Measurements from ENCODE around the gene SMYD3. TPM values are rescaled to one million over a fixed set of nuclear protein-coding genes. Genes with fewer than 3 reads are reported as not detected.

SMYD3 gene
- total and polyA plus RNA-seq, 12 donors = 13.5 to 78.2 (median 26.8) TPM

- no peak for DNase-seq
- no peak for TF ChIP-seq POLR2A (IDR thresholded peaks at IDR 0.05)
- no peak for TF ChIP-seq CTCF (IDR thresholded peaks at IDR 0.05)
- Histone ChIP-seq H3K36me3 (replicated peaks in 1 of 2) (no peaks in the 10 kb centered on the region), H3K4me1 (replicated peaks in 1 of 2) (no peaks in the 10 kb centered on the region), H3K4me3 (no peak overlapping the region), H3K27me3 (no peaks in the 10 kb centered on the region), H3K9me3 (replicated peaks in 1 of 3) (no peaks in the 10 kb centered on the region), H3K27ac (no peak overlapping the region)
- intact Hi-C loops (cut with DNase I) = no loop called here
- WGBS, 4 donors = 93 to 97% (median 96%) methylated on average over 8 of the region's 8 CpGs
These were observed 337.6 kb downstream of the SMYD3 start for GRCh38 chr1:246169486-246169885.

GRCh38 chr1:246169019-246169418, 338.1 kb downstream of the SMYD3 start:
- H3K27ac ChIP-seq = no peak overlapping the region
- H3K36me3 ChIP-seq (replicated peaks in 1 of 2) = no peaks in the 10 kb centered on the region
- H3K9me3 ChIP-seq (replicated peaks in 1 of 3) = no peaks in the 10 kb centered on the region
- TF ChIP-seq CTCF (IDR thresholded peaks at IDR 0.05) (no peak), POLR2A (IDR thresholded peaks at IDR 0.05) (no peak)
- intact Hi-C loops (cut with DNase I) = no loop called here
- WGBS, 4 donors = 37 to 52% (median 44%) methylated on average over 5 of the region's 5 CpGs
- H3K27me3 ChIP-seq = no peaks in the 10 kb centered on the region
- H3K4me3 ChIP-seq = no peak overlapping the region
- no peaks in the 10 kb centered on the region for H3K4me1 ChIP-seq (replicated peaks in 1 of 2)
- no peak for DNase-seq

- 93 to 95% (median 94%) methylated on average over 11 of the region's 11 CpGs for WGBS, 4 donors
- no peak overlapping the region for H3K4me3 ChIP-seq
- no peak overlapping the region for H3K27ac ChIP-seq
- no peaks in the 10 kb centered on the region for H3K27me3 ChIP-seq
- no peaks in the 10 kb centered on the region for H3K36me3 ChIP-seq (replicated peaks in 1 of 2)
- intact Hi-C loops (cut with DNase I) = no loop called here
- H3K4me1 ChIP-seq (replicated peaks in 1 of 2) = peaks cover 2 to 8% of the 10 kb centered on the region in 2 donors
- no peak for DNase-seq
- TF ChIP-seq POLR2A (IDR thresholded peaks at IDR 0.05) (no peak), CTCF (IDR thresholded peaks at IDR 0.05) (no peak)
- no peaks in the 10 kb centered on the region for H3K9me3 ChIP-seq (replicated peaks in 1 of 3)
These were observed 340.2 kb downstream of the SMYD3 start for GRCh38 chr1:246166841-246167240.

GRCh38 chr1:246165826-246166709, 341.0 kb downstream of the SMYD3 start:
- WGBS, 4 donors = 71 to 75% (median 74%) methylated on average over 7 of the region's 7 CpGs
- Histone ChIP-seq H3K27me3 (no peaks in the 10 kb centered on the region), H3K36me3 (replicated peaks in 1 of 2) (no peaks in the 10 kb centered on the region), H3K27ac (no peak overlapping the region), H3K4me3 (no peak overlapping the region), H3K9me3 (replicated peaks in 1 of 3) (no peaks in the 10 kb centered on the region), H3K4me1 (replicated peaks in 1 of 2) (peaks cover 6 to 8% of the 10 kb centered on the region in 2 donors)
- intact Hi-C loops (cut with DNase I) = no loop called here
- TF ChIP-seq POLR2A (IDR thresholded peaks at IDR 0.05) = no peak
- TF ChIP-seq CTCF (IDR thresholded peaks at IDR 0.05) = no peak
- no peak for DNase-seq

Measured in adrenal gland (tissue), 12 donors.